Gastroesophageal sphincter (tissue), 4 donors: ENCODE results near the gene SPECC1L. TPM values are rescaled to one million over a fixed set of nuclear protein-coding genes. Genes with fewer than 3 reads are reported as not detected.

ENCODE experiments used
- ATAC-seq: fragments of 150-250 bp; one replicate; pipeline ENCODE4 v1.9.1; 2016; ENCODE audit warnings: mild to moderate bottlenecking, moderate library complexity
- H3K27ac ChIP-seq, 4 donors: fragments of 200-600 bp; sonication (generic) in 3 of 4; 1 replicate in 3 of 4; 2 replicates in 1 of 4; pipeline ENCODE4 v1.5.1; 2016 to 2019
- H3K27me3 ChIP-seq: fragments of 200-600 bp; sonication (generic); one replicate; pipeline ENCODE4 v1.5.1; 2019
- H3K36me3 ChIP-seq, 2 donors: fragments of 200-600 bp; sonication (generic); one replicate each; pipeline ENCODE4 v1.5.1; 2019; ENCODE audit warnings: control low read depth in 1 of 2
- H3K4me1 ChIP-seq, 3 donors: fragments of 200-600 bp; sonication (generic); 1 replicate in 2 of 3; 2 replicates in 1 of 3; pipeline ENCODE4 v1.5.1; 2016 to 2019; ENCODE audit warnings: control low read depth in 2 of 3
- H3K4me3 ChIP-seq, 2 donors: fragments of 200-600 bp; sonication (generic); one replicate each; pipeline ENCODE4 v1.5.1; 2019; ENCODE audit warnings: mild to moderate bottlenecking in 1 of 2, moderate library complexity in 1 of 2
- H3K9me3 ChIP-seq, 3 donors: fragments of 200-600 bp; sonication (generic); one replicate each; pipeline ENCODE4 v1.5.1; 2017 to 2019; ENCODE audit warnings: control low read depth in 2 of 3
- CTCF ChIP-seq, 4 experiments: fragments of 200-600 bp in 2 of 4; fragments of 450-650 bp in 2 of 4; sonication (generic) in 1 of 4; IDR thresholded peaks; one replicate each; pipeline ENCODE4 v1.5.1; 2017 to 2019; ENCODE audit warnings: antibody characterized with exemption in 4 of 4, mild to moderate bottlenecking in 2 of 4, moderate library complexity in 2 of 4
- EP300 ChIP-seq: sonication (generic); formaldehyde crosslinking; IDR thresholded peaks from one replicate; pipeline ENCODE4 v1.6.1; 2017; ENCODE audit warnings: antibody characterized with exemption, mild to moderate bottlenecking
- POLR2A ChIP-seq, 2 donors: fragments of 450-650 bp; IDR thresholded peaks; one replicate each; pipeline ENCODE4 v1.6.1; 2017; ENCODE audit warnings: antibody characterized with exemption in 2 of 2, mild to moderate bottlenecking in 2 of 2, moderate library complexity in 1 of 2
- POLR2AphosphoS5 ChIP-seq: sonication (generic); formaldehyde crosslinking; IDR thresholded peaks from one replicate; pipeline ENCODE4 v1.6.1; 2017; ENCODE audit warnings: antibody characterized with exemption
- WGBS, 2 donors: methylation state at CpG; one replicate each; pipeline ENCODE4 v1.1.5; 2018; ENCODE audit warnings: low coverage in 1 of 2; 5-methylcytosine and 5-hydroxymethylcytosine counted together
- total RNA-seq, 4 donors: library from RNA; depleted of rRNA; stranded (reverse); fragments of >200 nt; gene quantifications; one replicate each; pipeline ENCODE4 v1.1.0, GENCODE V29; 2016

Gene SPECC1L
- total RNA-seq, 4 donors from 2014 or later, result 62.3 to 110 (median 92.5) TPM

- no peak for ATAC-seq
- H3K36me3 ChIP-seq, result no peaks in the 10 kb centered on the region
- H3K27me3 ChIP-seq, result no peaks in the 10 kb centered on the region
- no peaks in the 10 kb centered on the region for H3K9me3 ChIP-seq
- WGBS, 2 donors, result 76% methylated on average over 3 of the region's 9 CpGs; no CpG with 5 or more reads in 1 of the 2 donors
- H3K4me1 ChIP-seq, result no peaks in the 10 kb centered on the region
- no peak overlapping the region for H3K27ac ChIP-seq
- TF ChIP-seq POLR2A (IDR thresholded peaks at IDR 0.05) (no peak), EP300 (no peak), POLR2AphosphoS5 (no peak), CTCF (IDR thresholded peaks at IDR 0.05) (no peak)
- H3K4me3 ChIP-seq, result no peak overlapping the region
These were observed 38.9 kb upstream of the SPECC1L start for GRCh38 chr22:24231706-24232105.

- no peaks in the 10 kb centered on the region for H3K9me3 ChIP-seq
- WGBS, 2 donors, result 60% methylated on average over 2 of the region's 6 CpGs; no CpG with 5 or more reads in 1 of the 2 donors
These were observed 38.5 kb upstream of the SPECC1L start for GRCh38 chr22:24232124-24232523.

GRCh38 chr22:24232725-24233124 lies 37.9 kb upstream of the SPECC1L start:
- no peaks in the 10 kb centered on the region for H3K4me1 ChIP-seq
- no peaks in the 10 kb centered on the region for H3K9me3 ChIP-seq
- 98% methylated on average over 9 of the region's 15 CpGs; no CpG with 5 or more reads in 1 of the 2 donors for WGBS, 2 donors
- no peaks in the 10 kb centered on the region for H3K36me3 ChIP-seq
- TF ChIP-seq POLR2A (IDR thresholded peaks at IDR 0.05) (no peak), CTCF (IDR thresholded peaks at IDR 0.05) (no peak), EP300 (no peak)
- H3K27me3 ChIP-seq, result no peaks in the 10 kb centered on the region
- H3K4me3 ChIP-seq, result no peak overlapping the region
- H3K27ac ChIP-seq, result no peak overlapping the region
- no peak for ATAC-seq

More at GRCh38 chr22:24232124-24232523, 38.5 kb upstream of the SPECC1L start:
- TF ChIP-seq POLR2A (IDR thresholded peaks at IDR 0.05) (no peak), EP300 (no peak), POLR2AphosphoS5 (no peak), CTCF (IDR thresholded peaks at IDR 0.05) (no peak)
- Histone ChIP-seq H3K36me3 (no peaks in the 10 kb centered on the region), H3K27ac (no peak overlapping the region), H3K4me1 (no peaks in the 10 kb centered on the region), H3K4me3 (no peak overlapping the region), H3K27me3 (no peaks in the 10 kb centered on the region)
- ATAC-seq, result no peak

- Histone ChIP-seq H3K4me3 (no peak overlapping the region), H3K9me3 (no peaks in the 10 kb centered on the region), H3K36me3 (no peaks in the 10 kb centered on the region), H3K27me3 (no peaks in the 10 kb centered on the region), H3K27ac (no peak overlapping the region), H3K4me1 (no peaks in the 10 kb centered on the region)
- 100% methylated on average over 1 of the region's 13 CpGs; no CpG with 5 or more reads in 1 of the 2 donors for WGBS, 2 donors
- no peak for ATAC-seq
- TF ChIP-seq CTCF (IDR thresholded peaks at IDR 0.05), result no peak
- no peak for TF ChIP-seq POLR2AphosphoS5
- no peak for TF ChIP-seq EP300
- TF ChIP-seq POLR2A (IDR thresholded peaks at IDR 0.05), result no peak
These were observed 37.4 kb upstream of the SPECC1L start for GRCh38 chr22:24233235-24233634.

GRCh38 chr22:24233816-24234215 lies 36.8 kb upstream of the SPECC1L start:
- Histone ChIP-seq H3K4me3 (no peak overlapping the region), H3K27me3 (no peaks in the 10 kb centered on the region), H3K36me3 (no peaks in the 10 kb centered on the region), H3K9me3 (no peaks in the 10 kb centered on the region), H3K27ac (no peak overlapping the region), H3K4me1 (no peaks in the 10 kb centered on the region)
- ATAC-seq, result no peak
- WGBS, 2 donors, result 100% methylated on average over 1 to 3 of the region's 14 CpGs
- TF ChIP-seq EP300, result no peak
- no peak for TF ChIP-seq CTCF (IDR thresholded peaks at IDR 0.05)
- no peak for TF ChIP-seq POLR2AphosphoS5
- no peak for TF ChIP-seq POLR2A (IDR thresholded peaks at IDR 0.05)
